Bronchial epithelial cell (primary cell): Measurements from ENCODE around the gene CACNA1C. TPM values are rescaled to one million over a fixed set of nuclear protein-coding genes. Genes with fewer than 3 reads are reported as not detected.

Experiments used
- DNase-seq: peaks from one replicate; pipeline ENCODE4 v3.0.0-alpha.2; 2010; ENCODE audit warnings: low read depth
- FAIRE-seq: peaks from 2 replicates; lab custom pipeline; 2011; peaks lifted over from hg19 to GRCh38; lab: Jason Lieb, UNC
- H3K27me3 ChIP-seq: 2 replicates; pipeline ENCODE4 v1.5.1; 2011; ENCODE audit warnings: low read length; ENCODE audit not compliant: control insufficient read depth, insufficient read depth
- H3K36me3 ChIP-seq: 2 replicates; pipeline ENCODE4 v1.5.1; 2011; ENCODE audit warnings: low read length; ENCODE audit not compliant: control insufficient read depth, insufficient read depth
- H3K4me3 ChIP-seq: 2 replicates; pipeline ENCODE4 v1.5.1; 2011; ENCODE audit warnings: mild to moderate bottlenecking, low read depth, low read length, control low read depth
- total RNA-seq: library from RNA; depleted of rRNA; stranded (reverse); fragments of >200 nt; gene quantifications from 2 replicates; pipeline ENCODE4 v1.2.1, GENCODE V29; 2014
- TF ChIP-seq, protein P1 (sequence below): IDR thresholded peaks from 2 replicates; pipeline ENCODE4 v1.5.1; 2011; ENCODE audit warnings: mild to moderate bottlenecking, moderate library complexity, low read length, control low read depth, inconsistent platforms; ENCODE audit not compliant: insufficient read depth, severe bottlenecking

The CACNA1C gene
- total RNA-seq, 1 donor from 2014 or later: not detected

DNA sequence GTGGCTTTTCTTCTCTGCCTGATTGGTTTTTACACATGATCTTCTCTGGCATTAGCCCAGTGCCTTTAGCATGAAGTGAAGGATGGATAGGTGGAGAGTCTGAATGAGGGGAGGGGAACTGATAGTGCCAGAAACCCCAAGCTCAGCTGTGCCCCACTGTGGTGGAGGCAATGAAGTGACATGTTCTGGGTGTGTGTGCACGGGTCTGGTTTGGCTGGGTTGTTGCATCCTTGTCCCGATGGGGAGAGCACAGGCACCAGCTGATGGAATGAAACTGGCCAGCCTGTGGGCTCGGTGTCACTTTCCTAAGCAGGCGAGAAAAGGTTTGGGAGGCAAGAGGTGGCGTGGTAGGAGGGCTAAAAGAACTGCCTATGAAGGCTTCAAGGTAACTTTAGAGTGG is 65.3 kb downstream of the CACNA1C start:
- no peak for FAIRE-seq
- no peaks in the 10 kb centered on the region for H3K27me3 ChIP-seq

DNA sequence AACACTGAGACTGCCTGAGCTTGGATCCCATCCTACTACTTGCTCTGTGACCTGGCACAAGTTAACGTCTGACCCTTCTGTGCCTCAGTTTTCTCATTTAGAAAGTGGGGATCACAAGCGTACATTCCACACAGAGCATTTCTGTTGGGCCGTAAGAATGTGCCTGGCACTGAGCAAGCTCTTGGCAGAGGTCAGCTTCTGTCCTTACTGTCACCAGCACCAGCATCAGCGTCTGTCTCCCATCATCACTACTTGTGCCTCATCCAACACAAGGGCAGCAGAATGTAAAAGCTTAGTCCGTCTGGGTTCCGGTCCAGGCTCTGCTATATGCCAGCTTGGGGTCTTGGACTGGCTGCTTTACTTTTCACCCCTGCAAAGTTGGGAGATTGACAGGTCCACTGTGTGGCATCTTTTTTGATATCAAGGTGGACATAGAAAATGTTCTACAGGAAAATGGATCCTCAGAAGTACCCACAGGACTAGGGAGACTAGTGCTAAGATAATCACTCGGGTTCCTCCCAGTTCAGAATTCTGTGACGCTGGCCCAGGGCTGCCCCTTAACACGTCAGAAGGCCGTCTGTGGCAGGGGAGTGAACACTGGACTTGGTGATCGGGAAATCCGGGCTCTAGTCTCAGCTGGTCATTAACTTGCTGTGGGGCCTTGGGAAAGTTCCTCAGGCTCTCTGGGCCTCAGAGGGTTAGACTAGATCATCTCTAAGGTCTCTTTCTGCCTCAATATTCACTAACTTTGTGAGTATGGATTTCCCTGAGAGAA is 65.9 kb downstream of the CACNA1C start:
- no peak for DNase-seq
- H3K4me3 ChIP-seq: no peak overlapping the region
- TF ChIP-seq, protein P1, sequence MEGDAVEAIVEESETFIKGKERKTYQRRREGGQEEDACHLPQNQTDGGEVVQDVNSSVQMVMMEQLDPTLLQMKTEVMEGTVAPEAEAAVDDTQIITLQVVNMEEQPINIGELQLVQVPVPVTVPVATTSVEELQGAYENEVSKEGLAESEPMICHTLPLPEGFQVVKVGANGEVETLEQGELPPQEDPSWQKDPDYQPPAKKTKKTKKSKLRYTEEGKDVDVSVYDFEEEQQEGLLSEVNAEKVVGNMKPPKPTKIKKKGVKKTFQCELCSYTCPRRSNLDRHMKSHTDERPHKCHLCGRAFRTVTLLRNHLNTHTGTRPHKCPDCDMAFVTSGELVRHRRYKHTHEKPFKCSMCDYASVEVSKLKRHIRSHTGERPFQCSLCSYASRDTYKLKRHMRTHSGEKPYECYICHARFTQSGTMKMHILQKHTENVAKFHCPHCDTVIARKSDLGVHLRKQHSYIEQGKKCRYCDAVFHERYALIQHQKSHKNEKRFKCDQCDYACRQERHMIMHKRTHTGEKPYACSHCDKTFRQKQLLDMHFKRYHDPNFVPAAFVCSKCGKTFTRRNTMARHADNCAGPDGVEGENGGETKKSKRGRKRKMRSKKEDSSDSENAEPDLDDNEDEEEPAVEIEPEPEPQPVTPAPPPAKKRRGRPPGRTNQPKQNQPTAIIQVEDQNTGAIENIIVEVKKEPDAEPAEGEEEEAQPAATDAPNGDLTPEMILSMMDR: no peak
- no peaks in the 10 kb centered on the region for H3K36me3 ChIP-seq
- no peaks in the 10 kb centered on the region for H3K27me3 ChIP-seq
- no peak for FAIRE-seq

More for the DNA sequence above, 65.3 kb downstream of the CACNA1C start:
- no peaks in the 10 kb centered on the region for H3K36me3 ChIP-seq
- H3K4me3 ChIP-seq: no peak overlapping the region
- TF ChIP-seq, protein P1: no peak
- DNase-seq: no peak

DNA sequence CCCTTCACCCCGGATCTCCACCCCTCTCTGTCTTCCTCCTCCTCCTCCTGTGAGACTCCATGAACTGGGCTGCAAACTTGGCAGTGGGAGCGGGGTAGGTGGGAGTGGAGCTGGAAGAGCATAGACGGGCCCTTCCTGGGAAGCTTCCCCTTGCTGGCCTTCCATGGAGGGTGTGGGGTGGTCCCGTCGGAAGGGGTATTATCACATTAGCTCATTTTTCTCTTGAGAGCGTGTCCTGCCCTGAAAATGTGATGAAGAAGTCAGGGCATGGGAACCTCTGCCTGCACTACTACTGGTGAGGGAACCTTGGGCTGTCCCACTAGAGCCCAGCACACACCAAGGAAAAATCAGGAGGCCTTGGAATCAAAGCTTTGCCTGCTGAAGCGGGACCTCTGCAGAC is 66.5 kb downstream of the CACNA1C start:
- TF ChIP-seq, protein P1: no peak
- no peak for DNase-seq
- no peak overlapping the region for H3K4me3 ChIP-seq
- no peaks in the 10 kb centered on the region for H3K36me3 ChIP-seq
- no peaks in the 10 kb centered on the region for H3K27me3 ChIP-seq
- FAIRE-seq: no peak

DNA sequence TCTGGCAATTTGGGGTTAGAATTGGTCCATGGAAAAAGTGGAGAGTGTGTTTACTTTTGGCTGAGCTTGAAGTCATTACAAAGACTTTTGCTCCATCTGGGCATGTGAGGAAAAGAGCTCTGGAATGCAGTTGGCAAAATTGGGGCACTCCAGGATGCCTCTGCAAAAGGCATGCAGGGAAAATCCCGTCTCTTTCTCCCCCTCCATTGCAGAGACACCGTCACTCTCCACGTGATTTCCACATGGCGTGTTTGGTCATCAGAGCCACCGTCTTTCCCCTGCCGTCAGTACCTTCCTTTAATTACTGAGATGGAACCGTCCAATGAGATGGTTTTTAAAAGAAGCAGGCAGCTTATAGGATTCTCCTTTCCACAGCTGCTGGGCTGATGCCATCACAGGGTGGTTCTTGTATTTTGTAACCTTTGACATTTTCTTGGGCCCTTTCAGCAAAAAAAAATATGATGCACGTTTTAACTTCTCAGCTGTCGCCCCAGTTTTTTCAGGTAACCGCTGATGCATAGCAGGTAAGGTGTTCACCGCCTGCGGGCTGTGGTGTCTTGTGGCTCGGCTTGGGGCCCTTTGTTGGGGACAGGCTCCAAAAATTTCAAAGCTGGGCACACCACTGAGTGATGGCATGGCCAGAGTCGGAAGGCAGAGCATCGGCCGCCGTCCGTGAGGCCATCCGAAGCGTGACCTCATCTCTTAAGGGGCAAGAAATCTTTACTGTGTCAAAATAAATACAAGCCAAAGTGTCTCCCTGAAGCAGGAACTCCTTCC is 68.4 kb downstream of the CACNA1C start:
- DNase-seq: no peak
- Histone ChIP-seq H3K4me3 (no peak overlapping the region), H3K27me3 (no peaks in the 10 kb centered on the region), H3K36me3 (no peaks in the 10 kb centered on the region)
- TF ChIP-seq, protein P1: no peak
- no peak for FAIRE-seq

GRCh38 chr12:2124466-2125023 is 71.8 kb downstream of the CACNA1C start:
- Histone ChIP-seq H3K27me3 (no peaks in the 10 kb centered on the region), H3K4me3 (no peak overlapping the region), H3K36me3 (no peaks in the 10 kb centered on the region)
- no peak for DNase-seq
- peak; percentile 40 for FAIRE-seq
- TF ChIP-seq, protein P1: no peak
